Measurements from ENCODE around the gene FBXL14. TPM values are rescaled to one million over a fixed set of nuclear protein-coding genes. Genes with fewer than 3 reads are reported as not detected.

The FBXL14 gene
- 14.9 TPM for total RNA-seq
- polyA plus RNA-seq: 7.6 TPM
- long read RNA-seq, donor 1: 0 reads
- long read RNA-seq, donor 2: 0 reads
- long read RNA-seq, donor 3, partial matches to known transcripts: 0 of 1 reads
- long read RNA-seq, donor 3, other reads (novel, unspliced or antisense): 0 of 1 reads
- long read RNA-seq, donor 4: 0 reads
- long read RNA-seq, donor 5: 0 reads
- long read RNA-seq, donor 6: 0 reads
- long read RNA-seq, donor 7: 0 reads
- long read RNA-seq, donor 8: 0 reads
- long read RNA-seq, donor 9: 0 reads
- long read RNA-seq, donor 10: 0 reads

GRCh38 chr12:1594261-1595025, at the start of gene FBXL14:
TSS of gene FBXL14 (minus strand) at chr12:1594581. CDS start at chr12:1594066, 515 bp downstream.
- DNase-seq (ENCODE audit: low read depth in 6 of 9, low spot score in 9 of 9): peak; percentile 71 to 93 (median 85)
- Histone ChIP-seq H3K27me3 (ENCODE audit: control insufficient read depth in 2 of 2, insufficient read depth in 1 of 2, low read length in 1 of 2) (no peaks in the 10 kb centered on the region), H3K36me3 (ENCODE audit: control insufficient read depth in 2 of 2, insufficient read depth in 2 of 2, low read length in 1 of 2) (peaks cover 0 to 7% of the 10 kb centered on the region in 2 donors), H3K9me3 (ENCODE audit: control insufficient read depth in 2 of 2, insufficient read depth in 1 of 2, low read length in 1 of 2) (no peaks in the 10 kb centered on the region), H3K4me1 (ENCODE audit: control insufficient read depth in 2 of 2, insufficient read depth in 2 of 2, low read length in 2 of 2) (peaks cover 27 to 41% of the 10 kb centered on the region in 2 donors), H3K27ac (ENCODE audit: low read depth in 1 of 2, low read length in 1 of 2) (peak within 1 kb of the TSS; percentile 95 to 96), H3K4me3 (ENCODE audit: low read length in 2 of 2) (peak within 1 kb of the TSS; percentile 63 to 87)
- under 1% methylated on average over 114 of the region's 115 CpGs for WGBS

GRCh38 chr12:1643905-1644533, 49.6 kb upstream of the FBXL14 start:
- Histone ChIP-seq H3K36me3 (ENCODE audit: control insufficient read depth in 2 of 2, insufficient read depth in 2 of 2, low read length in 1 of 2) (peaks cover 0 to 5% of the 10 kb centered on the region in 2 donors), H3K4me1 (ENCODE audit: control insufficient read depth in 2 of 2, insufficient read depth in 2 of 2, low read length in 2 of 2) (peaks cover 5 to 31% of the 10 kb centered on the region in 2 donors), H3K27me3 (ENCODE audit: control insufficient read depth in 2 of 2, insufficient read depth in 1 of 2, low read length in 1 of 2) (peaks cover 0 to under 1% of the 10 kb centered on the region in 2 donors), H3K9me3 (ENCODE audit: control insufficient read depth in 2 of 2, insufficient read depth in 1 of 2, low read length in 1 of 2) (no peaks in the 10 kb centered on the region), H3K27ac (ENCODE audit: low read depth in 1 of 2, low read length in 1 of 2) (no peak overlapping the region), H3K4me3 (ENCODE audit: low read length in 2 of 2) (no peak overlapping the region)
- 95% methylated on average over 7 of the region's 7 CpGs for WGBS
- DNase-seq (ENCODE audit: low read depth in 6 of 9, low spot score in 9 of 9): no peak

- Histone ChIP-seq H3K27me3 (ENCODE audit: control insufficient read depth in 2 of 2, insufficient read depth in 1 of 2, low read length in 1 of 2) (no peaks in the 10 kb centered on the region), H3K27ac (ENCODE audit: low read depth in 1 of 2, low read length in 1 of 2) (no peak overlapping the region), H3K9me3 (ENCODE audit: control insufficient read depth in 2 of 2, insufficient read depth in 1 of 2, low read length in 1 of 2) (no peaks in the 10 kb centered on the region), H3K4me3 (ENCODE audit: low read length in 2 of 2) (no peak overlapping the region), H3K4me1 (ENCODE audit: control insufficient read depth in 2 of 2, insufficient read depth in 2 of 2, low read length in 2 of 2) (peaks cover 2 to 25% of the 10 kb centered on the region in 2 donors), H3K36me3 (ENCODE audit: control insufficient read depth in 2 of 2, insufficient read depth in 2 of 2, low read length in 1 of 2) (peaks cover 0 to 5% of the 10 kb centered on the region in 2 donors)
- DNase-seq (ENCODE audit: low read depth in 6 of 9, low spot score in 9 of 9): no peak
- WGBS: 99% methylated on average over 9 of the region's 9 CpGs
These were observed 48.7 kb upstream of the FBXL14 start for GRCh38 chr12:1643043-1643442.

GRCh38 chr12:1642513-1642912, 48.1 kb upstream of the FBXL14 start:
- WGBS: 95% methylated on average over 7 of the region's 7 CpGs
- no peak for DNase-seq (ENCODE audit: low read depth in 6 of 9, low spot score in 9 of 9)
- H3K9me3 ChIP-seq (ENCODE audit: control insufficient read depth in 2 of 2, insufficient read depth in 1 of 2, low read length in 1 of 2): no peaks in the 10 kb centered on the region
- peaks cover 2 to 25% of the 10 kb centered on the region in 2 donors for H3K4me1 ChIP-seq (ENCODE audit: control insufficient read depth in 2 of 2, insufficient read depth in 2 of 2, low read length in 2 of 2)
- H3K4me3 ChIP-seq (ENCODE audit: low read length in 2 of 2): no peak overlapping the region
- no peaks in the 10 kb centered on the region for H3K27me3 ChIP-seq (ENCODE audit: control insufficient read depth in 2 of 2, insufficient read depth in 1 of 2, low read length in 1 of 2)
- H3K27ac ChIP-seq (ENCODE audit: low read depth in 1 of 2, low read length in 1 of 2): no peak overlapping the region
- peaks cover 0 to 5% of the 10 kb centered on the region in 2 donors for H3K36me3 ChIP-seq (ENCODE audit: control insufficient read depth in 2 of 2, insufficient read depth in 2 of 2, low read length in 1 of 2)

GRCh38 chr12:1640328-1641234, 46.2 kb upstream of the FBXL14 start:
- WGBS: 96% methylated on average over 18 of the region's 18 CpGs
- peaks cover 0 to under 1% of the 10 kb centered on the region in 2 donors for H3K36me3 ChIP-seq (ENCODE audit: control insufficient read depth in 2 of 2, insufficient read depth in 2 of 2, low read length in 1 of 2)
- peaks cover 0 to under 1% of the 10 kb centered on the region in 2 donors for H3K27me3 ChIP-seq (ENCODE audit: control insufficient read depth in 2 of 2, insufficient read depth in 1 of 2, low read length in 1 of 2)
- no peak overlapping the region for H3K27ac ChIP-seq (ENCODE audit: low read depth in 1 of 2, low read length in 1 of 2)
- no peak for DNase-seq (ENCODE audit: low read depth in 6 of 9, low spot score in 9 of 9)
- H3K9me3 ChIP-seq (ENCODE audit: control insufficient read depth in 2 of 2, insufficient read depth in 1 of 2, low read length in 1 of 2): no peaks in the 10 kb centered on the region
- no peak overlapping the region for H3K4me3 ChIP-seq (ENCODE audit: low read length in 2 of 2)
- peaks cover 1 to 13% of the 10 kb centered on the region in 2 donors for H3K4me1 ChIP-seq (ENCODE audit: control insufficient read depth in 2 of 2, insufficient read depth in 2 of 2, low read length in 2 of 2)

- peaks cover 0 to 4% of the 10 kb centered on the region in 2 donors for H3K27me3 ChIP-seq (ENCODE audit: control insufficient read depth in 2 of 2, insufficient read depth in 1 of 2, low read length in 1 of 2)
- H3K36me3 ChIP-seq (ENCODE audit: control insufficient read depth in 2 of 2, insufficient read depth in 2 of 2, low read length in 1 of 2): no peaks in the 10 kb centered on the region
- no peaks in the 10 kb centered on the region for H3K9me3 ChIP-seq (ENCODE audit: control insufficient read depth in 2 of 2, insufficient read depth in 1 of 2, low read length in 1 of 2)
- DNase-seq (ENCODE audit: low read depth in 6 of 9, low spot score in 9 of 9): no peak
- 94% methylated on average over 40 of the region's 40 CpGs for WGBS
- no peak overlapping the region for H3K27ac ChIP-seq (ENCODE audit: low read depth in 1 of 2, low read length in 1 of 2)
- H3K4me3 ChIP-seq (ENCODE audit: low read length in 2 of 2): no peak overlapping the region
- H3K4me1 ChIP-seq (ENCODE audit: control insufficient read depth in 2 of 2, insufficient read depth in 2 of 2, low read length in 2 of 2): peaks cover 0 to 7% of the 10 kb centered on the region in 2 donors
These were observed 45.2 kb upstream of the FBXL14 start for GRCh38 chr12:1639538-1639937.

- DNase-seq (ENCODE audit: low read depth in 6 of 9, low spot score in 9 of 9): no peak
- Histone ChIP-seq H3K27ac (ENCODE audit: low read depth in 1 of 2, low read length in 1 of 2) (no peak overlapping the region), H3K36me3 (ENCODE audit: control insufficient read depth in 2 of 2, insufficient read depth in 2 of 2, low read length in 1 of 2) (no peaks in the 10 kb centered on the region), H3K4me3 (ENCODE audit: low read length in 2 of 2) (no peak overlapping the region), H3K27me3 (ENCODE audit: control insufficient read depth in 2 of 2, insufficient read depth in 1 of 2, low read length in 1 of 2) (peaks cover 0 to 12% of the 10 kb centered on the region in 2 donors), H3K4me1 (ENCODE audit: control insufficient read depth in 2 of 2, insufficient read depth in 2 of 2, low read length in 2 of 2) (no peaks in the 10 kb centered on the region), H3K9me3 (ENCODE audit: control insufficient read depth in 2 of 2, insufficient read depth in 1 of 2, low read length in 1 of 2) (no peaks in the 10 kb centered on the region)
- 51% methylated on average over 5 of the region's 5 CpGs for WGBS
These were observed 43.8 kb upstream of the FBXL14 start for GRCh38 chr12:1638203-1638602.

- no peaks in the 10 kb centered on the region for H3K9me3 ChIP-seq (ENCODE audit: control insufficient read depth in 2 of 2, insufficient read depth in 1 of 2, low read length in 1 of 2)
- 93% methylated on average over 11 of the region's 11 CpGs for WGBS
- no peaks in the 10 kb centered on the region for H3K36me3 ChIP-seq (ENCODE audit: control insufficient read depth in 2 of 2, insufficient read depth in 2 of 2, low read length in 1 of 2)
- no peak for DNase-seq (ENCODE audit: low read depth in 6 of 9, low spot score in 9 of 9)
- H3K4me1 ChIP-seq (ENCODE audit: control insufficient read depth in 2 of 2, insufficient read depth in 2 of 2, low read length in 2 of 2): peaks cover 0 to 8% of the 10 kb centered on the region in 2 donors
- H3K4me3 ChIP-seq (ENCODE audit: low read length in 2 of 2): no peak overlapping the region
- H3K27ac ChIP-seq (ENCODE audit: low read depth in 1 of 2, low read length in 1 of 2): no peak overlapping the region
- H3K27me3 ChIP-seq (ENCODE audit: control insufficient read depth in 2 of 2, insufficient read depth in 1 of 2, low read length in 1 of 2): peaks cover 14 to 39% of the 10 kb centered on the region in 2 donors
These were observed 41.1 kb upstream of the FBXL14 start for GRCh38 chr12:1635301-1636095.
